Stomach (tissue), 19 donors: ENCODE measurements around the gene BTG1. TPM values are rescaled to one million over a fixed set of nuclear protein-coding genes. Genes with fewer than 3 reads are reported as not detected.
A peak's percentile ranks its signal among the peaks of the same experiment; 100 is the strongest.

ENCODE experiments used
- DNase-seq, 2 donors: peaks; one replicate each; pipeline versions ENCODE4 v3.0.0 to v3.0.0-alpha.2; 2013 to 2019
- H3K27ac ChIP-seq, 5 donors: fragments of 200-600 bp in 4 of 5; sonication (generic) in 4 of 5; one replicate each; pipeline ENCODE4 v1.5.1; 2013 to 2019; ENCODE audit warnings: mild to moderate bottlenecking in 1 of 5, moderate library complexity in 1 of 5
- H3K27me3 ChIP-seq, 3 donors: fragments of 200-600 bp; sonication (generic); one replicate each; pipeline ENCODE4 v1.5.1; 2017 to 2019; ENCODE audit warnings: mixed run types in 1 of 3
- H3K36me3 ChIP-seq, 4 donors: fragments of 200-600 bp; sonication (generic); 1 replicate in 3 of 4; 2 replicates in 1 of 4; pipeline ENCODE4 v1.5.1; 2016 to 2019
- H3K4me1 ChIP-seq, 4 donors: fragments of 200-600 bp; sonication (generic); one replicate each; pipeline ENCODE4 v1.5.1; 2016 to 2019
- H3K4me3 ChIP-seq, 4 donors: fragments of 200-600 bp; sonication (generic) in 3 of 4; one replicate each; pipeline ENCODE4 v1.5.1; 2016 to 2019; ENCODE audit warnings: mild to moderate bottlenecking in 1 of 4
- H3K9me3 ChIP-seq, 4 donors: fragments of 200-600 bp; sonication (generic); one replicate each; pipeline ENCODE4 v1.5.1; 2016 to 2019
- CTCF ChIP-seq, 7 experiments: fragments of 450-650 bp in 4 of 7; fragments of 200-600 bp in 3 of 7; sonication (generic) in 3 of 7; IDR thresholded peaks; one replicate each; pipeline ENCODE4 v1.5.1; 2016 to 2019; ENCODE audit warnings: antibody characterized with exemption in 7 of 7, control low read depth in 2 of 7, mild to moderate bottlenecking in 1 of 7
- EP300 ChIP-seq: sonication (generic); formaldehyde crosslinking; IDR thresholded peaks from one replicate; pipeline ENCODE4 v1.6.1; 2017; ENCODE audit warnings: antibody characterized with exemption
- POLR2A ChIP-seq, 4 donors: fragments of 450-650 bp; IDR thresholded peaks; one replicate each; pipeline ENCODE4 v1.6.1; 2016; ENCODE audit warnings: antibody characterized with exemption in 4 of 4, control low read depth in 2 of 4, mild to moderate bottlenecking in 1 of 4, moderate library complexity in 1 of 4
- POLR2AphosphoS5 ChIP-seq, 3 donors: sonication (generic); formaldehyde crosslinking; IDR thresholded peaks; one replicate each; pipeline ENCODE4 v1.6.1; 2016; ENCODE audit warnings: antibody characterized with exemption in 3 of 3
- WGBS, 5 donors: extraction: QIAGEN DNeasy Blood & Tissue Kit in 3 of 5; methylation state at CpG; one replicate each; pipeline versions ENCODE4 v1.1.5 to v1.1.7; 2013 to 2018; 5-methylcytosine and 5-hydroxymethylcytosine counted together
- intact Hi-C: fragments of 100-400 bp; cut with DNase I; formaldehyde crosslinking; loops from one replicate; pipeline ENCODE4 v1.15.1; 2023; ENCODE audit warnings: low total_unique reads
- long read RNA-seq, 10 donors: transcript quantifications; one replicate each; lab custom pipeline, GENCODE V29; 2026
- polyA plus RNA-seq, 3 donors: library from polyadenylated mRNA; stranded (reverse); fragments of 200-250 nt; gene quantifications; one replicate each; pipeline ENCODE4 v1.2.3, GENCODE V29; 2013
- total RNA-seq, 5 donors: library from RNA; depleted of rRNA; stranded (reverse); fragments of >200 nt; gene quantifications; one replicate each; pipeline versions ENCODE4 v1.1.0 to v1.2.3, GENCODE V29; 2014 to 2016
- donor health status: healthy with polysubstance abuse.
- donor health status: Bipolar disorder and iron deficiency.
- donor health status: healthy.

BTG1 gene
- total RNA-seq, result 100 to 1,000 TPM in 1 of 5 donors, 10 to 100 TPM in 4; 20.5 to 108 (median 33.3) TPM
- polyA plus RNA-seq, result 10 to 100 TPM; 39.7 to 47.5 (median 40.2) TPM
- long read RNA-seq, donor 1, full-length matches to known transcripts, result 36 of 36 reads
- long read RNA-seq, donor 1, partial matches to known transcripts, result 0 of 36 reads
- long read RNA-seq, donor 1, other reads (novel, unspliced or antisense), result 0 of 36 reads
- long read RNA-seq, donor 2, full-length matches to known transcripts, result 42 of 42 reads
- long read RNA-seq, donor 2, partial matches to known transcripts, result 0 of 42 reads
- long read RNA-seq, donor 2, other reads (novel, unspliced or antisense), result 0 of 42 reads
- long read RNA-seq, donor 3, full-length matches to known transcripts, result 26 of 26 reads
- long read RNA-seq, donor 3, partial matches to known transcripts, result 0 of 26 reads
- long read RNA-seq, donor 3, other reads (novel, unspliced or antisense), result 0 of 26 reads
- long read RNA-seq, donor 4, full-length matches to known transcripts, result 13 of 13 reads
- long read RNA-seq, donor 4, partial matches to known transcripts, result 0 of 13 reads
- long read RNA-seq, donor 4, other reads (novel, unspliced or antisense), result 0 of 13 reads
- long read RNA-seq, donor 5, full-length matches to known transcripts, result 64 of 64 reads
- long read RNA-seq, donor 5, partial matches to known transcripts, result 0 of 64 reads
- long read RNA-seq, donor 5, other reads (novel, unspliced or antisense), result 0 of 64 reads
- long read RNA-seq, donor 6, full-length matches to known transcripts, result 147 of 147 reads
- long read RNA-seq, donor 6, partial matches to known transcripts, result 0 of 147 reads
- long read RNA-seq, donor 6, other reads (novel, unspliced or antisense), result 0 of 147 reads
- long read RNA-seq, donor 7, full-length matches to known transcripts, result 122 of 122 reads
- long read RNA-seq, donor 7, partial matches to known transcripts, result 0 of 122 reads
- long read RNA-seq, donor 7, other reads (novel, unspliced or antisense), result 0 of 122 reads
- long read RNA-seq, donor 8, full-length matches to known transcripts, result 57 of 57 reads
- long read RNA-seq, donor 8, partial matches to known transcripts, result 0 of 57 reads
- long read RNA-seq, donor 8, other reads (novel, unspliced or antisense), result 0 of 57 reads
- long read RNA-seq, donor 9, full-length matches to known transcripts, result 46 of 46 reads
- long read RNA-seq, donor 9, partial matches to known transcripts, result 0 of 46 reads
- long read RNA-seq, donor 9, other reads (novel, unspliced or antisense), result 0 of 46 reads
- long read RNA-seq, donor 10, full-length matches to known transcripts, result 37 of 37 reads
- long read RNA-seq, donor 10, partial matches to known transcripts, result 0 of 37 reads
- long read RNA-seq, donor 10, other reads (novel, unspliced or antisense), result 0 of 37 reads

- 0% methylated on average over 39 to 61 of the region's 61 CpGs for WGBS, 5 donors
- Histone ChIP-seq H3K36me3 (peaks cover 13 to 31% (median 21%) of the 10 kb centered on the region in 4 donors), H3K27me3 (no peaks in the 10 kb centered on the region), H3K27ac (peak within 1 kb of the TSS; percentile 95 to 100 (median 100)), H3K4me3 (peak within 1 kb of the TSS; percentile 74 to 97 (median 83)), H3K4me1 (peaks cover 0 to 32% (median 11%) of the 10 kb centered on the region in 4 donors), H3K9me3 (no peaks in the 10 kb centered on the region)
- TF ChIP-seq POLR2A (IDR thresholded peaks at IDR 0.05) (peak in 2 of 4 donors; percentile 98 to 99), POLR2AphosphoS5 (IDR thresholded peaks at IDR 0.05) (peak; percentile 100), CTCF (IDR thresholded peaks at IDR 0.05) (peak in 1 of 7 experiments; percentile 15), EP300 (no peak)
- intact Hi-C loops, result loop anchor here (10.0 kb wide), 1 partner anchor 331 kb away; no protein-coding TSS in a partner anchor
- DNase-seq, result peak; percentile 99 to 100
These were observed at the start of gene BTG1 for GRCh38 chr12:92145731-92146496. Gene BTG1 (minus strand): TSS chr12:92145846. CDS start chr12:92145535, 311 bp downstream.

- no peaks in the 10 kb centered on the region for H3K36me3 ChIP-seq
- intact Hi-C loops, result no loop called here
- H3K4me1 ChIP-seq, result no peaks in the 10 kb centered on the region
- DNase-seq, result no peak
- H3K27ac ChIP-seq, result no peak overlapping the region
- H3K9me3 ChIP-seq, result peaks cover 0 to 6% (median 0%) of the 10 kb centered on the region in 4 donors
- no peaks in the 10 kb centered on the region for H3K27me3 ChIP-seq
- H3K4me3 ChIP-seq, result no peak overlapping the region
- WGBS, 5 donors, result 88 to 97% (median 93%) methylated on average over 4 of the region's 4 CpGs
- no peak for TF ChIP-seq POLR2AphosphoS5 (IDR thresholded peaks at IDR 0.05)
- no peak for TF ChIP-seq CTCF (IDR thresholded peaks at IDR 0.05)
These were observed 48.9 kb upstream of the BTG1 start for GRCh38 chr12:92194561-92194960.

- Histone ChIP-seq H3K27ac (no peak overlapping the region), H3K27me3 (no peaks in the 10 kb centered on the region), H3K4me1 (no peaks in the 10 kb centered on the region), H3K9me3 (peaks cover 0 to 6% (median 0%) of the 10 kb centered on the region in 4 donors), H3K4me3 (no peak overlapping the region), H3K36me3 (no peaks in the 10 kb centered on the region)
- TF ChIP-seq POLR2A (IDR thresholded peaks at IDR 0.05) (no peak), POLR2AphosphoS5 (IDR thresholded peaks at IDR 0.05) (no peak), EP300 (no peak), CTCF (IDR thresholded peaks at IDR 0.05) (no peak)
- intact Hi-C loops, result no loop called here
- WGBS, 5 donors, result 73 to 98% (median 82%) methylated on average over 2 of the region's 2 CpGs
- no peak for DNase-seq
These were observed 48.2 kb upstream of the BTG1 start for GRCh38 chr12:92193846-92194245.
